Measurements from ENCODE around the gene ASAP2.

- TF ChIP-seq CTCF (IDR thresholded peaks at IDR 0.05; ENCODE audit: low read length) (no peak), EZH2 (optimal IDR thresholded peaks at IDR 0.05; ENCODE audit: low read depth, low read length) (no peak), EZH2phosphoT487 (IDR thresholded peaks at IDR 0.05; ENCODE audit: low read length) (no peak)
Measured at GRCh38 chr2:9408641-9409151, 202.1 kb downstream of the ASAP2 start.
